ENCODE results near the gene BIRC7.

DNA sequence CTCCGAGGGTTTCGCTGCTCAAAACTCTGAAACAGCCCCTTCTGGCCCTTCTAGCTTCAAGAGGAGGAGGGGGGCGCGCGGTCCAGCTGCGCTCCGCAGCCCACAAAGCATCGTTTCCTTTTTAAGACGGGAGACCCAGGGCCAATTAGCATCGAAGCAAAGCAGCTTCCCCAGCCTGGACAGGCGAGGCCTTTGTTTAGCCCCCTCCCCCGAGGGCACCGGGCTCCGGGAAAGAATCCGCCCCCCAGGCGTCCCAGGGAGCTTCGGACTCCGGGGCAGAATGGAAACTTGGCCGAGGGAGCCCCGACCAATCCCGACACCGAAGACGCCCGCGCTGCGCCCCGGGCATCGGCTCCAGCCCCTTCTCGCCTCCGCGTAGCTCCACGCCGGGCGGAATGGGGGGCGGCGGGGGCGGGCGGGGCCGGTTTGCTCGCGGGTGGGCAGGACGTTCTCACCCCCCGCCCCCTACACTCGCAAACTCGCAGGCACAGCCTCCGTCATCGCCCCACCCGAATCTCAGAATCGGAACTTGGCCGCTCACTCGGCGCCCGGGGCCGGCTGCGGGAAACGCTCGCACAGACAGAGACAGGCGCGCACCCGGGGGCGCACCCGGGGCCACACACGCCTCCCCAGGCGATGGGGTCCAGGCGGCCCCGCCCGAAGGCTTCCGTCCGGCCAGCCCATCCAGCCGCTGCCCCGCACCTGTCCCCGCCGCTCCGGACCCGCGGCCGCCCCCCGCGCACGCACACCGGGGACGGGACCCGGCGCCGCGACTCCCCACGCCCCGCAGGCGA, 17.9 kb downstream of the BIRC7 start:
- TF ChIP-seq FOS (IDR thresholded peaks at IDR 0.05; ENCODE audit: low read depth, low read length) (no peak), POLR2A (IDR thresholded peaks at IDR 0.05; ENCODE audit: low read depth, low read length) (no peak), CHD1 (IDR thresholded peaks at IDR 0.05; ENCODE audit: low read depth, low read length) (no peak), BHLHE40 (IDR thresholded peaks at IDR 0.05; ENCODE audit: low read depth, low read length) (no peak), MXI1 (IDR thresholded peaks at IDR 0.05; ENCODE audit: borderline replicate concordance, low read depth, low read length) (no peak), RAD21 (IDR thresholded peaks at IDR 0.05; ENCODE audit: low read length) (no peak), MAFK (IDR thresholded peaks at IDR 0.05; ENCODE audit: low read depth, low read length) (no peak), NFE2L2 (IDR thresholded peaks at IDR 0.05; ENCODE audit: low read depth, low read length) (no peak), CEBPB (IDR thresholded peaks at IDR 0.05; ENCODE audit: low read depth, low read length) (no peak), RFX5 (IDR thresholded peaks at IDR 0.05; ENCODE audit: low read depth, low read length) (no peak)
- TF ChIP-seq, protein P1, sequence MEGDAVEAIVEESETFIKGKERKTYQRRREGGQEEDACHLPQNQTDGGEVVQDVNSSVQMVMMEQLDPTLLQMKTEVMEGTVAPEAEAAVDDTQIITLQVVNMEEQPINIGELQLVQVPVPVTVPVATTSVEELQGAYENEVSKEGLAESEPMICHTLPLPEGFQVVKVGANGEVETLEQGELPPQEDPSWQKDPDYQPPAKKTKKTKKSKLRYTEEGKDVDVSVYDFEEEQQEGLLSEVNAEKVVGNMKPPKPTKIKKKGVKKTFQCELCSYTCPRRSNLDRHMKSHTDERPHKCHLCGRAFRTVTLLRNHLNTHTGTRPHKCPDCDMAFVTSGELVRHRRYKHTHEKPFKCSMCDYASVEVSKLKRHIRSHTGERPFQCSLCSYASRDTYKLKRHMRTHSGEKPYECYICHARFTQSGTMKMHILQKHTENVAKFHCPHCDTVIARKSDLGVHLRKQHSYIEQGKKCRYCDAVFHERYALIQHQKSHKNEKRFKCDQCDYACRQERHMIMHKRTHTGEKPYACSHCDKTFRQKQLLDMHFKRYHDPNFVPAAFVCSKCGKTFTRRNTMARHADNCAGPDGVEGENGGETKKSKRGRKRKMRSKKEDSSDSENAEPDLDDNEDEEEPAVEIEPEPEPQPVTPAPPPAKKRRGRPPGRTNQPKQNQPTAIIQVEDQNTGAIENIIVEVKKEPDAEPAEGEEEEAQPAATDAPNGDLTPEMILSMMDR (conservative IDR thresholded peaks at IDR 0.05; ENCODE audit: low read depth, low read length) = no peak
- TF ChIP-seq, protein P2, sequence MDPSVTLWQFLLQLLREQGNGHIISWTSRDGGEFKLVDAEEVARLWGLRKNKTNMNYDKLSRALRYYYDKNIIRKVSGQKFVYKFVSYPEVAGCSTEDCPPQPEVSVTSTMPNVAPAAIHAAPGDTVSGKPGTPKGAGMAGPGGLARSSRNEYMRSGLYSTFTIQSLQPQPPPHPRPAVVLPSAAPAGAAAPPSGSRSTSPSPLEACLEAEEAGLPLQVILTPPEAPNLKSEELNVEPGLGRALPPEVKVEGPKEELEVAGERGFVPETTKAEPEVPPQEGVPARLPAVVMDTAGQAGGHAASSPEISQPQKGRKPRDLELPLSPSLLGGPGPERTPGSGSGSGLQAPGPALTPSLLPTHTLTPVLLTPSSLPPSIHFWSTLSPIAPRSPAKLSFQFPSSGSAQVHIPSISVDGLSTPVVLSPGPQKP (IDR thresholded peaks at IDR 0.05; ENCODE audit: borderline replicate concordance, low read depth, low read length) = no peak
- TF ChIP-seq, protein P3, sequence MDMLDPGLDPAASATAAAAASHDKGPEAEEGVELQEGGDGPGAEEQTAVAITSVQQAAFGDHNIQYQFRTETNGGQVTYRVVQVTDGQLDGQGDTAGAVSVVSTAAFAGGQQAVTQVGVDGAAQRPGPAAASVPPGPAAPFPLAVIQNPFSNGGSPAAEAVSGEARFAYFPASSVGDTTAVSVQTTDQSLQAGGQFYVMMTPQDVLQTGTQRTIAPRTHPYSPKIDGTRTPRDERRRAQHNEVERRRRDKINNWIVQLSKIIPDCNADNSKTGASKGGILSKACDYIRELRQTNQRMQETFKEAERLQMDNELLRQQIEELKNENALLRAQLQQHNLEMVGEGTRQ (IDR thresholded peaks at IDR 0.05; ENCODE audit: low read depth, low read length) = no peak

Measured in IMR-90 (cell line).